HUES64 (cell line): ENCODE data around the gene SLX1A.
"Not testable (repeated sequence)": the region's sequence is repeated elsewhere in the genome, so short reads cannot be mapped to it uniquely, and the experiment has no call there.

Source experiments
- H3K27ac ChIP-seq: 2 replicates; pipeline ENCODE4 v1.7.0; 2013; ENCODE audit warnings: low read depth, low read length, inconsistent platforms
- H3K27me3 ChIP-seq: 2 replicates; pipeline ENCODE4 v1.6.1; 2013; ENCODE audit warnings: mild to moderate bottlenecking, low read length; ENCODE audit not compliant: insufficient read depth
- H3K36me3 ChIP-seq: 2 replicates; pipeline ENCODE4 v1.6.1; 2013; ENCODE audit warnings: mild to moderate bottlenecking, low read length; ENCODE audit not compliant: insufficient read depth
- H3K4me1 ChIP-seq: 2 replicates; pipeline ENCODE4 v1.6.1; 2013; ENCODE audit warnings: mild to moderate bottlenecking, low read length, moderate library complexity; ENCODE audit not compliant: insufficient read depth
- H3K4me3 ChIP-seq: 2 replicates; pipeline ENCODE4 v1.5.1; 2013; ENCODE audit warnings: mild to moderate bottlenecking, low read length, moderate library complexity
- H3K9ac ChIP-seq: 2 replicates; pipeline ENCODE4 v1.6.1; 2013; ENCODE audit warnings: mild to moderate bottlenecking, low read depth, low read length
- H3K9me3 ChIP-seq: 2 replicates; pipeline ENCODE4 v1.6.1; 2013; ENCODE audit warnings: low read depth, low read length; ENCODE audit not compliant: insufficient read depth
- WGBS: fragments of 150-250, 120-280 bp; methylation state at CpG from one replicate; pipeline ENCODE4 v1.1.7; 2013; ENCODE audit warnings: missing lambda C conversion rate; 5-methylcytosine and 5-hydroxymethylcytosine counted together

SLX1A gene

DNA sequence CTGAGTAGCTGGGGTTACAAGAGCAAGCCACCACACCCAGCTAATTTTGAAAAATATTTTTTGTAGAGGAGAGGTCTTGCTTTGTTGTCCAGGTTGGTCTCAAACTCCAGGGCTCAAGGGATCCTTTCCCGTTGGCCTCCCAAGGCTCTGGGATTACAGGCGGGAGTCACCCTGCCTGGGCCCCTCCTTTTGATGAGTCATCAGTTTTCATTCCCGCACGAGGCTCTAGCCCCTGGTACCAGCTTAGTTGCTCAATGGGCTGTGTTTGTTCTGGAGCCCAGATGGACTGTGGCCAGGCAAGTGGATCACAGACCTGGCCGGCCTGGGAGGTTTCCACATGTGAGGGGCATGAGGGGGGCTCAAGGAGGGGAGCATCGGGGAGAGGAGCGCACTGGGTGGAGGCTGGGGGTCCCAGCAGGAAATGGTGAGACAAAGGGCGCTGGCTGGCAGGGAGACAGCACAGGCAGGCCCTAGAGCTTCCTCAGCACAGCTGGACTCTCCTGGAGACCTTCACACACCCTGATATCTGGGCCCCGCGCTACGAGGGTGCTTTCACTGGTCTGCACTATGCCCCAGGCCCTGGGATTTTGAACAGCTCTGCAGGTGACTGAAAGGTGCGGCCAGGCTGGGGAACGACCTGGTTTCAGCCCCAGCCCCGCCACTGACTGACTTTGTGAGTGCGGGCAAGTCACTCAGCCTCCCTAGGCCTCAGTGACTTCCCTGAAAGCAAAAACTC lies 6.1 kb downstream of the SLX1A start:
- not testable (repeated sequence) for H3K36me3 ChIP-seq, H3K4me3 ChIP-seq, H3K9ac ChIP-seq, H3K27me3 ChIP-seq, H3K9me3 ChIP-seq, H3K27ac ChIP-seq, H3K4me1 ChIP-seq
- no CpG with 5 or more reads among the region's 15 CpGs for WGBS

- not testable (repeated sequence) for H3K9me3 ChIP-seq, H3K27ac ChIP-seq, H3K9ac ChIP-seq, H3K4me1 ChIP-seq, H3K27me3 ChIP-seq, H3K36me3 ChIP-seq
- H3K4me3 ChIP-seq = peak overlapping the region; percentile 46; the same call in 1 of the 2 replicates
- 5% methylated on average over 14 of the region's 52 CpGs for WGBS
These were observed 12.0 kb downstream of the SLX1A start for GRCh38 chr16:30205541-30206236.

DNA sequence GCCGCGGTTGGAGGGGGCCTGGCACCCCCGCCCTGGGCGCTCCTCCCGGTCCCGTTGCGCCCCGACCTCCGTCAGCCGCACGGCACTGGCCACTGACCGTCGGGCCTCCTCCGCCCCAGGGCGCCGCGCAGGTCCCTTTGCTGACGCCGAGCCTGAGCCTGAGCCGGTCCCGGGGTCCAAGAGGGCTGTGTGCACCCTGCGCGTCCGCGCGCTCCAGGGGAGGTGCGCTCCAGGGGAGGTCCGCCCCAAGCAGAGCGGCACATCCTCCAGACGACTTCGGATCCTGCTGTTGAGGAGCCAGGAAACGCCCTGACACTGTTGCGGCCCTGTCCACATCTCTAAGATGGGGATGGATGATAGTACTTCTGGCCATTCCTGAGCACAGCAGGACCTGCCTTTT lies 12.6 kb downstream of the SLX1A start:
- no CpG with 5 or more reads among the region's 33 CpGs for WGBS
- H3K9ac ChIP-seq, H3K27ac ChIP-seq, H3K9me3 ChIP-seq, H3K4me1 ChIP-seq, H3K27me3 ChIP-seq, H3K36me3 ChIP-seq: not testable (repeated sequence)
- H3K4me3 ChIP-seq = 0 out of 2 replicates have a peak overlapping the region, but pooled peaks have one; percentile 46

DNA sequence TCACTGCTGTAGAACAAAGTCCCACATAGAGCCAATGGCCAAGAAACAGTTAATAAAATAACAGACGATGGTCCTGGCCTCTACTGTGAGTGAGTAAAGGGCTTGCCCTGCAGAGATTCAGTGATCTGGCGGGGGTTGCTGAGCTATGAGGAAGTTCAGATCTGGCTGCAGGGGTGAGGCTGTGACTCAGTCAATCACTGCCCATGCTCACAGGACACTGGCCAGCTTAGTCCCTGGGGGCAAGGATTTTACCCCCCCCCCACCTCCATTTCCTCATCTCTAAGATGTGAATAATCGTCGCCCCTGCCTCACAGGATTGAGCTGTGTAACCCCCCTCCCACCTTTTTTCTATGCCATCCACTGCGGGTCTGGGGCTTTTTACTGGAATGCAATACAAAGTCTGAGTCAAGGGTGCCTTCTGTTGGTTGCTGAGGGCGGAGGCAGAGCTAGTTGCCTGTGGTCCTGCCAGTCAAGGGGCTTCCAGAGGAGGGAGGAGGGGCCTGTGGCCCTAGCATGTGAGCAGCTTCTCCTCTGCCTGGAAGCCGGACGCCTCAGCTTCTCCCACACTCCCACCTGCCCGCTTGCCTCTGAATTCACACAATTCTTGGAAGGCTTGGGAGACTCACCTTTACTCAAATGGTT lies 13.5 kb downstream of the SLX1A start:
- not testable (repeated sequence) for H3K9me3 ChIP-seq, H3K36me3 ChIP-seq, H3K27me3 ChIP-seq, H3K27ac ChIP-seq, H3K4me1 ChIP-seq, H3K4me3 ChIP-seq, H3K9ac ChIP-seq
- no CpG with 5 or more reads among the region's 9 CpGs for WGBS

DNA sequence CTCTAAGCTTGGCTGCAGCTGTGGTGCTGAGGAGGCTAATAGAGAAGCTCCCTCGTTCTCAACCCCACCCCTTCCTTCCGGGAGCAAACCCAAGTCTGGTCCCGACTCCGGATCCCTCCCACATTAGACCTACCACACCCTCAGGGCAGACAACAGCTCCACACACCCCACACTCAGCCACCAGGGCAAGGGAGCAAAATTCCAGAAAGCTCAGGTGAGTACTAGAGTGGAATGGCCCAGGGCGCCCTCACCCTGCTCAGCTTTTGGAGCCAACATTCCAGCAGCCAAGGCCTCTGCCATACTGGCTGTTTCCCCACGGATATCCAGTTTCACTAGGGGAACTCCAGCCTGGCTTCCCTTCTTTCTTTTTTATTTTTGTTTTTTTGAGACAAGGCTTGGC lies 15.4 kb downstream of the SLX1A start:
- not testable (repeated sequence) for H3K9ac ChIP-seq, H3K27ac ChIP-seq, H3K27me3 ChIP-seq, H3K9me3 ChIP-seq, H3K4me1 ChIP-seq, H3K4me3 ChIP-seq, H3K36me3 ChIP-seq
- no CpG with 5 or more reads among the region's 6 CpGs for WGBS

- H3K4me1 ChIP-seq, H3K4me3 ChIP-seq, H3K27me3 ChIP-seq, H3K9me3 ChIP-seq, H3K9ac ChIP-seq, H3K36me3 ChIP-seq, H3K27ac ChIP-seq: not testable (repeated sequence)
- WGBS = no CpG with 5 or more reads among the region's 4 CpGs
These were observed 17.7 kb downstream of the SLX1A start for GRCh38 chr16:30211414-30211813.

- no CpG with 5 or more reads among the region's 5 CpGs for WGBS
- H3K9me3 ChIP-seq, H3K9ac ChIP-seq, H3K36me3 ChIP-seq, H3K4me1 ChIP-seq, H3K27me3 ChIP-seq, H3K4me3 ChIP-seq, H3K27ac ChIP-seq: not testable (repeated sequence)
These were observed 23.4 kb downstream of the SLX1A start for GRCh38 chr16:30217082-30217481.
